Lower leg skin (tissue), 4 donors: Measurements from ENCODE around the gene AKT3. TPM values are rescaled to one million over a fixed set of nuclear protein-coding genes. Genes with fewer than 3 reads are reported as not detected.
A peak's percentile ranks its signal among the peaks of the same experiment; 100 is the strongest.

Experiments used
- DNase-seq, 2 donors: peaks; one replicate each; pipeline ENCODE4 v3.0.0-alpha.2; 2019; ENCODE audit warnings: low spot score in 2 of 2
- H3K4me3 ChIP-seq: fragments of 200-600 bp; sonication (generic); 2 replicates; pipeline ENCODE4 v1.5.1; 2017; ENCODE audit warnings: mild to moderate bottlenecking, low read depth; ENCODE audit not compliant: poor library complexity, severe bottlenecking
- CTCF ChIP-seq, 3 donors: fragments of 450-650 bp; IDR thresholded peaks; one replicate each; pipeline ENCODE4 v1.5.1; 2016; ENCODE audit warnings: antibody characterized with exemption in 3 of 3, mild to moderate bottlenecking in 3 of 3, moderate library complexity in 2 of 3
- POLR2A ChIP-seq, 2 donors: fragments of 450-650 bp; IDR thresholded peaks; one replicate each; pipeline ENCODE4 v1.6.1; 2016 to 2017; ENCODE audit warnings: antibody characterized with exemption in 2 of 2, mild to moderate bottlenecking in 1 of 2, moderate library complexity in 1 of 2
- WGBS, 2 donors: methylation state at CpG; one replicate each; pipeline ENCODE4 v1.1.5; 2018; 5-methylcytosine and 5-hydroxymethylcytosine counted together
- intact Hi-C: fragments of 100-400 bp; cut with DNase I; formaldehyde crosslinking; loops from one replicate; pipeline ENCODE4 v1.15.0; 2023; ENCODE audit warnings: low total_unique reads
- total RNA-seq, 4 donors: library from RNA; depleted of rRNA; stranded (reverse); fragments of >200 nt; gene quantifications; one replicate each; pipeline ENCODE4 v1.1.0, GENCODE V29; 2016

The AKT3 gene
- total RNA-seq, 4 donors from 2014 or later = 7.8 to 16.3 (median 10.4) TPM

- TF ChIP-seq CTCF (IDR thresholded peaks at IDR 0.05) (no peak), POLR2A (IDR thresholded peaks at IDR 0.05) (no peak)
- intact Hi-C loops = no loop called here
- no peak overlapping the region for H3K4me3 ChIP-seq
- no peak for DNase-seq
- WGBS, 2 donors = 42 to 43% methylated on average over 3 of the region's 3 CpGs
Observed at GRCh38 chr1:243792891-243793290, 57.2 kb downstream of the AKT3 start.

- DNase-seq = no peak
- TF ChIP-seq POLR2A (IDR thresholded peaks at IDR 0.05) (no peak), CTCF (IDR thresholded peaks at IDR 0.05) (no peak)
- no peak overlapping the region for H3K4me3 ChIP-seq
- WGBS, 2 donors = 46 to 53% methylated on average over 2 of the region's 2 CpGs
- intact Hi-C loops = no loop called here
Observed at GRCh38 chr1:243792401-243792800, 57.6 kb downstream of the AKT3 start.

GRCh38 chr1:243791586-243792267 lies 58.3 kb downstream of the AKT3 start:
- no peak for TF ChIP-seq CTCF (IDR thresholded peaks at IDR 0.05)
- no peak for TF ChIP-seq POLR2A (IDR thresholded peaks at IDR 0.05)
- no peak overlapping the region for H3K4me3 ChIP-seq
- WGBS, 2 donors = 43 to 45% methylated on average over 4 of the region's 4 CpGs
- DNase-seq = peak in 1 of 2 donors; percentile 67
- intact Hi-C loops = no loop called here

- intact Hi-C loops = no loop called here
- H3K4me3 ChIP-seq = no peak overlapping the region
- 84 to 90% methylated on average over 3 of the region's 3 CpGs for WGBS, 2 donors
- TF ChIP-seq CTCF (IDR thresholded peaks at IDR 0.05) (no peak), POLR2A (IDR thresholded peaks at IDR 0.05) (no peak)
- DNase-seq = no peak
Observed at GRCh38 chr1:243790404-243790803, 59.6 kb downstream of the AKT3 start.

GRCh38 chr1:243786531-243786930 lies 63.5 kb downstream of the AKT3 start:
- intact Hi-C loops = no loop called here
- TF ChIP-seq POLR2A (IDR thresholded peaks at IDR 0.05) (no peak), CTCF (IDR thresholded peaks at IDR 0.05) (no peak)
- 58% methylated on average over 3 of the region's 3 CpGs for WGBS, 2 donors
- no peak overlapping the region for H3K4me3 ChIP-seq
- DNase-seq = no peak

GRCh38 chr1:243784506-243784905 lies 65.5 kb downstream of the AKT3 start:
- intact Hi-C loops = no loop called here
- 90 to 92% methylated on average over 8 of the region's 8 CpGs for WGBS, 2 donors
- no peak overlapping the region for H3K4me3 ChIP-seq
- no peak for DNase-seq
- TF ChIP-seq CTCF (IDR thresholded peaks at IDR 0.05) (no peak), POLR2A (IDR thresholded peaks at IDR 0.05) (no peak)
